H9 (cell line): ENCODE results near the gene CLSTN3. TPM values are rescaled to one million over a fixed set of nuclear protein-coding genes. Genes with fewer than 3 reads are reported as not detected.

ENCODE experiments used
- DNase-seq: peaks from one replicate; pipeline ENCODE4 v3.0.0-alpha.2; 2017
- H2AFZ ChIP-seq: one replicate; pipeline ENCODE4 v1.6.1; 2013; ENCODE audit warnings: mild to moderate bottlenecking, low read length, control low read depth, moderate library complexity
- H2AK5ac ChIP-seq: 2 replicates; pipeline ENCODE4 v1.6.1; 2013; ENCODE audit warnings: low read length, control low read depth, mixed read lengths; ENCODE audit not compliant: insufficient read length
- H2BK120ac ChIP-seq: one replicate; pipeline ENCODE4 v1.6.1; 2013; ENCODE audit warnings: low read depth, mild to moderate bottlenecking, low read length, control low read depth, inconsistent platforms; ENCODE audit not compliant: poor library complexity, severe bottlenecking
- H2BK12ac ChIP-seq: 2 replicates; pipeline ENCODE4 v1.6.1; 2013; ENCODE audit warnings: low read length, control low read depth, mixed read lengths, low read depth; ENCODE audit not compliant: insufficient read length
- H2BK15ac ChIP-seq: 2 replicates; pipeline ENCODE4 v1.6.1; 2013; ENCODE audit warnings: low read depth, low read length, control low read depth
- H2BK20ac ChIP-seq: one replicate; pipeline ENCODE4 v1.6.1; 2013; ENCODE audit warnings: low read depth, mild to moderate bottlenecking, low read length, control low read depth, inconsistent platforms; ENCODE audit not compliant: poor library complexity, severe bottlenecking
- H2BK5ac ChIP-seq: 2 replicates; pipeline ENCODE4 v1.6.1; 2013; ENCODE audit warnings: low read length, control low read depth, mixed read lengths; ENCODE audit not compliant: insufficient read length
- H3K14ac ChIP-seq: 2 replicates; pipeline ENCODE4 v1.6.1; 2013; ENCODE audit warnings: low read length, control low read depth; ENCODE audit not compliant: insufficient read depth
- H3K18ac ChIP-seq: 2 replicates; pipeline ENCODE4 v1.6.1; 2013; ENCODE audit warnings: low read depth, mild to moderate bottlenecking, mixed read lengths, low read length, control low read depth; ENCODE audit not compliant: insufficient read length
- H3K23ac ChIP-seq: 2 replicates; pipeline ENCODE4 v1.6.1; 2013; ENCODE audit warnings: low read length, control low read depth, mixed read lengths, low read depth; ENCODE audit not compliant: insufficient read length
- H3K23me2 ChIP-seq: 2 replicates; pipeline ENCODE4 v1.6.1; 2013; ENCODE audit warnings: low read depth, mild to moderate bottlenecking, mixed read lengths, low read length, control low read depth; ENCODE audit not compliant: insufficient read length, poor library complexity, severe bottlenecking
- H3K27ac ChIP-seq: 2 replicates; pipeline ENCODE4 v1.5.1; 2013; ENCODE audit warnings: low read length, control low read depth, mixed read lengths, low read depth; ENCODE audit not compliant: insufficient read length
- H3K27me3 ChIP-seq: 2 replicates; pipeline ENCODE4 v1.6.1; 2013; ENCODE audit warnings: low read length, control low read depth, inconsistent platforms; ENCODE audit not compliant: insufficient read depth
- H3K4ac ChIP-seq: 2 replicates; pipeline ENCODE4 v1.6.1; 2013; ENCODE audit warnings: low read depth, mild to moderate bottlenecking, control low read depth, inconsistent platforms, low read length, moderate library complexity
- H3K4me1 ChIP-seq: 2 replicates; pipeline ENCODE4 v1.6.1; 2013; ENCODE audit warnings: low read length, control low read depth, inconsistent platforms; ENCODE audit not compliant: insufficient read depth
- H3K4me2 ChIP-seq: 2 replicates; pipeline ENCODE4 v1.6.1; 2013; ENCODE audit warnings: low read length, control low read depth, mixed read lengths; ENCODE audit not compliant: insufficient read length, insufficient read depth
- H3K56ac ChIP-seq: 2 replicates; pipeline ENCODE4 v1.6.1; 2013; ENCODE audit warnings: low read depth, mild to moderate bottlenecking, mixed read lengths, low read length, control low read depth; ENCODE audit not compliant: insufficient read length
- H3K79me1 ChIP-seq: 2 replicates; pipeline ENCODE4 v1.6.1; 2013; ENCODE audit warnings: low read depth, mild to moderate bottlenecking, moderate library complexity, low read length, control low read depth, inconsistent platforms; ENCODE audit not compliant: insufficient read depth, poor library complexity, severe bottlenecking
- H3K79me2 ChIP-seq: 2 replicates; pipeline ENCODE4 v1.6.1; 2013; ENCODE audit warnings: low read length, control low read depth, inconsistent platforms; ENCODE audit not compliant: insufficient read depth
- H3K9ac ChIP-seq: 2 replicates; pipeline ENCODE4 v1.6.1; 2013; ENCODE audit warnings: low read length, control low read depth, mixed read lengths; ENCODE audit not compliant: insufficient read length; ENCODE audit errors: extremely low read depth
- H3K9me3 ChIP-seq: one replicate; pipeline ENCODE4 v1.6.1; 2013; ENCODE audit warnings: low read depth, low read length, inconsistent platforms; ENCODE audit not compliant: control insufficient read depth
- H3T11ph ChIP-seq: one replicate; pipeline ENCODE4 v1.6.1; 2013; ENCODE audit warnings: mild to moderate bottlenecking, low read length, control low read depth, inconsistent platforms
- H4K20me1 ChIP-seq: one replicate; pipeline ENCODE4 v1.6.1; 2013; ENCODE audit not compliant: control insufficient read depth, insufficient read length, insufficient read depth
- H4K5ac ChIP-seq: 2 replicates; pipeline ENCODE4 v1.6.1; 2013; ENCODE audit warnings: low read depth, mild to moderate bottlenecking, mixed read lengths, low read length, control low read depth; ENCODE audit not compliant: insufficient read length
- H4K8ac ChIP-seq: replicated peaks from 2 replicates; pipeline ENCODE4 v1.6.1; 2013; ENCODE audit warnings: low read length, control low read depth, mixed read lengths, low read depth; ENCODE audit not compliant: insufficient read length
- H4K91ac ChIP-seq: 2 replicates; pipeline ENCODE4 v1.6.1; 2013; ENCODE audit warnings: low read depth, mild to moderate bottlenecking, moderate library complexity, mixed read lengths, low read length, control low read depth; ENCODE audit not compliant: insufficient read length
- H3K27ac Mint-ChIP-seq, 3 experiments: 2 replicates in 2 of 3; 3 replicates in 1 of 3; pipeline ENCODE4 v1.8.0; 2020 to 2021; ENCODE audit warnings: mixed read lengths in 3 of 3, mild to moderate bottlenecking in 1 of 3, moderate library complexity in 1 of 3
- H3K27me3 Mint-ChIP-seq: 2 replicates; pipeline ENCODE4 v1.8.0; 2021; ENCODE audit warnings: low read depth, mild to moderate bottlenecking, moderate library complexity, mixed read lengths
- H3K36me3 Mint-ChIP-seq, 3 experiments: 2 replicates in 2 of 3; 3 replicates in 1 of 3; pipeline ENCODE4 v1.8.0; 2020 to 2021; ENCODE audit warnings: low read depth in 3 of 3, mixed read lengths in 3 of 3; ENCODE audit not compliant: insufficient read depth in 1 of 3
- H3K4me1 Mint-ChIP-seq, 2 experiments: 2 replicates each; pipeline ENCODE4 v1.8.0; 2020; ENCODE audit warnings: mixed read lengths in 2 of 2
- H3K4me3 Mint-ChIP-seq, 2 experiments: 2 replicates in 1 of 2; 3 replicates in 1 of 2; pipeline ENCODE4 v1.8.0; 2020 to 2021; ENCODE audit warnings: mild to moderate bottlenecking in 2 of 2, mixed read lengths in 2 of 2, moderate library complexity in 1 of 2
- H3K9me3 Mint-ChIP-seq, 2 experiments: 2 replicates in 1 of 2; 3 replicates in 1 of 2; pipeline ENCODE4 v1.8.0; 2020; ENCODE audit warnings: mild to moderate bottlenecking in 2 of 2, mixed read lengths in 2 of 2, moderate library complexity in 1 of 2
- CTCF ChIP-seq: fragments of 200-600 bp; sonication (generic); conservative IDR thresholded peaks from 3 replicates; pipeline ENCODE4 v1.8.0; 2021; ENCODE audit warnings: antibody characterized with exemption, mild to moderate bottlenecking
- WGBS: extraction: QIAGEN DNeasy Blood & Tissue Kit; methylation state at CpG from one replicate; pipeline ENCODE4 v1.1.7; 2013; ENCODE audit warnings: missing lambda C conversion rate, low lambda C conversion rate, mixed read lengths; ENCODE audit not compliant: insufficient read length; ENCODE audit errors: extremely low coverage; 5-methylcytosine and 5-hydroxymethylcytosine counted together
- total RNA-seq: library from RNA; stranded (reverse); gene quantifications from 2 replicates; pipeline ENCODE4 v1.2.1, GENCODE V29; 2021

The CLSTN3 gene
- total RNA-seq, 1 experiment from 2014 or later, result 26.2 TPM

DNA sequence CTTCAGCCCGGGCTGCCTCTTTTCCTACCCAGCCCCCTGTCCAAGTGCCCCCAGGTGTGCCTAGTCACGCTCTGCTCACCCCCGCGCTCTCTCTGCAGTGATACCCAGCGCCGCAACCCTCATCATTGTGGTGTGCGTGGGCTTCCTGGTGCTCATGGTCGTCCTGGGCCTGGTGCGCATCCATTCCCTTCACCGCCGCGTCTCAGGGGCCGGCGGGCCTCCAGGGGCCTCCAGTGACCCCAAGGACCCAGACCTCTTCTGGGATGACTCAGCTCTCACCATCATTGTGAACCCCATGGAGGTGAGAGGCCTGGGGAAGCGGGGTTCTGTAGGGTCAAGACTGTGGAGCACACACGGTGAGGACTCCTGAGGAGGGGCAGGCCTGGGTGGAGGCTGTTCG is 27.2 kb downstream of the CLSTN3 start:
- Histone ChIP-seq H3K27me3 (no peaks in the 10 kb centered on the region), H4K91ac (no peak overlapping the region), H2BK5ac (no peak overlapping the region), H2BK20ac (no peak overlapping the region), H3K14ac (no peak overlapping the region; the same call in 1 of the 2 replicates), H3K18ac (no peak overlapping the region), H2AK5ac (no peak overlapping the region), H3K4ac (no peak overlapping the region), H3K4me1 (no peaks in the 10 kb centered on the region), H3K9me3 (no peaks in the 10 kb centered on the region), H3K23ac (no peak overlapping the region), H2BK12ac (no peak overlapping the region), H2AFZ (no peak overlapping the region), H3T11ph (no peak overlapping the region), H3K4me2 (no peak overlapping the region), H2BK120ac (no peak overlapping the region), H3K23me2 (no peaks in the 10 kb centered on the region), H4K20me1 (no peaks in the 10 kb centered on the region), H2BK15ac (no peak overlapping the region), H3K56ac (no peak overlapping the region), H3K9ac (no peak overlapping the region), H3K79me1 (no peaks in the 10 kb centered on the region), H3K79me2 (no peaks in the 10 kb centered on the region), H3K27ac (no peak overlapping the region), H4K8ac (no peak overlapping the region), H4K5ac (no peak overlapping the region)
- WGBS, result no CpG with 5 or more reads among the region's 17 CpGs
- Mint-ChIP-seq H3K4me1 (no peaks in the 10 kb centered on the region; a peak in 1 of 4 replicates), H3K9me3 (no peaks in the 10 kb centered on the region), H3K4me3 (no peak overlapping the region), H3K27ac (peak overlapping the region in 1 of 3 experiments; percentile 45; a peak in 2 of 7 replicates), H3K36me3 (peaks cover 3 to 7% (median 3%) of the 10 kb centered on the region in 3 experiments; a peak in 3 of 7 replicates), H3K27me3 (peaks cover 13% of the 10 kb centered on the region)
- no peak for TF ChIP-seq CTCF
- no peak for DNase-seq
